GM12874 (cell line): ENCODE measurements around the gene MYO5C.

Experiments
- CTCF ChIP-seq: IDR thresholded peaks from 2 replicates; pipeline ENCODE4 v1.5.1; 2011; ENCODE audit warnings: low read depth, mild to moderate bottlenecking, control low read depth, low read length, moderate library complexity; ENCODE audit not compliant: insufficient read depth

The MYO5C gene

GRCh38 chr15:52276256-52276770, 19.3 kb downstream of the MYO5C start:
- no peak for TF ChIP-seq CTCF

GRCh38 chr15:52263563-52264282, 31.9 kb downstream of the MYO5C start:
- TF ChIP-seq CTCF = no peak

- no peak for TF ChIP-seq CTCF
Observed at GRCh38 chr15:52262364-52262763, 33.2 kb downstream of the MYO5C start.

- no peak for TF ChIP-seq CTCF
Observed at GRCh38 chr15:52261498-52262242, 33.9 kb downstream of the MYO5C start.

- TF ChIP-seq CTCF = no peak
Observed at GRCh38 chr15:52261026-52261425, 34.6 kb downstream of the MYO5C start.

- no peak for TF ChIP-seq CTCF
Observed at GRCh38 chr15:52259503-52259902, 36.1 kb downstream of the MYO5C start.

- TF ChIP-seq CTCF = no peak
Observed at GRCh38 chr15:52258461-52258860, 37.1 kb downstream of the MYO5C start.
